ENCODE measurements around the gene ORC6. TPM values are rescaled to one million over a fixed set of nuclear protein-coding genes. Genes with fewer than 3 reads are reported as not detected.

The ORC6 gene
- total RNA-seq, 1 donor from 2014 or later, result 0.78 TPM

DNA sequence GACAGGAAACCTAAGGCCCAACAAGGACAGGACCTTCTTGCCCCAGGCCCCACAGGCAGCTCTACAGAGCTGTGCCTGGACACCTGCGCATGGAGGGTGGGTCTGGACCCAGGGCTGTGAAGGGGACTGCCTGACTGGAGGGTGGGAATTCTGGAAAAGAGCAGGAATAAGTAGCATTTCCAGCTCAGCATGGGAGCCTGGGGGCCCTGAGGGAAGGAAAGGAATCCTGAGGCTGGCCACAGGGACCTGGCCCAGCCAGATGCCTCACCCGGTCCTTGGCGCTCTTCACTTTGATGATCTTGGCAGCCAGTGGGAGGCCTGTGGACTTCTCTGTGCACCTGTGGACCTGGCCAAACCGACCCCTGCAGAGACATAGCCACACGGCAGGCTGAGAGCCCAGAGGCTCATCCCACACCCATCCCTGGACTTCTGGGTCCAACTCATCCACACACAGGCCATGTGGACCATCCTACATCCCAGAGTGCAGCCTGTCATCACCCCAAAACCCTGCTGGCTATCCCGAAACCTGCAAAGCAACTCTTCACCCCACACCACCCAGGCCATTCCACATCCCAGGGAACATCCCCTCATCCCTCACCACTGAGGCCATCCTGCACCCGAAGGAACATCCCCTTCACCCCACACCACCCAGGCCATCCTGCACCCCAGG is 40.0 kb downstream of the ORC6 start:
- H3K27ac ChIP-seq, result no peak overlapping the region
- no peaks in the 10 kb centered on the region for H3K36me3 ChIP-seq
- H3K4me1 ChIP-seq, result no peaks in the 10 kb centered on the region
- H3K9me3 ChIP-seq, result no peaks in the 10 kb centered on the region
- intact Hi-C loops (cut with DNase I), result no loop called here
- no peak overlapping the region for H3K4me3 ChIP-seq
- TF ChIP-seq, protein P1, sequence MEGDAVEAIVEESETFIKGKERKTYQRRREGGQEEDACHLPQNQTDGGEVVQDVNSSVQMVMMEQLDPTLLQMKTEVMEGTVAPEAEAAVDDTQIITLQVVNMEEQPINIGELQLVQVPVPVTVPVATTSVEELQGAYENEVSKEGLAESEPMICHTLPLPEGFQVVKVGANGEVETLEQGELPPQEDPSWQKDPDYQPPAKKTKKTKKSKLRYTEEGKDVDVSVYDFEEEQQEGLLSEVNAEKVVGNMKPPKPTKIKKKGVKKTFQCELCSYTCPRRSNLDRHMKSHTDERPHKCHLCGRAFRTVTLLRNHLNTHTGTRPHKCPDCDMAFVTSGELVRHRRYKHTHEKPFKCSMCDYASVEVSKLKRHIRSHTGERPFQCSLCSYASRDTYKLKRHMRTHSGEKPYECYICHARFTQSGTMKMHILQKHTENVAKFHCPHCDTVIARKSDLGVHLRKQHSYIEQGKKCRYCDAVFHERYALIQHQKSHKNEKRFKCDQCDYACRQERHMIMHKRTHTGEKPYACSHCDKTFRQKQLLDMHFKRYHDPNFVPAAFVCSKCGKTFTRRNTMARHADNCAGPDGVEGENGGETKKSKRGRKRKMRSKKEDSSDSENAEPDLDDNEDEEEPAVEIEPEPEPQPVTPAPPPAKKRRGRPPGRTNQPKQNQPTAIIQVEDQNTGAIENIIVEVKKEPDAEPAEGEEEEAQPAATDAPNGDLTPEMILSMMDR (IDR thresholded peaks at IDR 0.05), result no peak
- no peaks in the 10 kb centered on the region for H3K27me3 ChIP-seq
- ATAC-seq (no peak), DNase-seq (no peak)

DNA sequence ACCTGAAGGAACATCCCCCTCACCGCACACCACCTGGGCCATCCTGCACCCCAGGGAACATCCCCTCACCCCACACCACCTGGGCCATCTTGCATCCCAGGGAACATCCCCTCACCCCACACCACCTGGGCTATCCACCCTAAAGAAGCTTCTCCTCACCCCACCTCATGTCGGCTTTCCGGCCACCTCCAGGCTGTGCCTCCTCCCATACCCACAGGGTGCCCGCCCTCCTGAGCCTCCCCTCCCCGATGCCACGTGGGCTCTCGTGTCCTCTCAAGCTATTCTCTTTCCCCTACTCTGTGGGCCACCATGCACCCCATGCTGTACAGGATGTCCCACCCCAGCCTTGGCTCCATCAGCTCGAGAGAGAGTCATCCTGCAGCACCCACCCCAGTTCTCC is 40.7 kb downstream of the ORC6 start:
- DNase-seq (no peak), ATAC-seq (no peak)
- H3K27me3 ChIP-seq, result no peaks in the 10 kb centered on the region

GRCh38 chr16:46730801-46731690 is 41.6 kb downstream of the ORC6 start:
- Histone ChIP-seq H3K4me3 (no peak overlapping the region), H3K9me3 (no peaks in the 10 kb centered on the region), H3K36me3 (no peaks in the 10 kb centered on the region), H3K27me3 (no peaks in the 10 kb centered on the region), H3K27ac (no peak overlapping the region), H3K4me1 (no peaks in the 10 kb centered on the region)
- TF ChIP-seq, protein P1 (IDR thresholded peaks at IDR 0.05), result no peak
- intact Hi-C loops (cut with DNase I), result no loop called here
- DNase-seq (no peak), ATAC-seq (no peak)

More for the DNA sequence above, 40.7 kb downstream of the ORC6 start:
- Histone ChIP-seq H3K9me3 (no peaks in the 10 kb centered on the region), H3K36me3 (no peaks in the 10 kb centered on the region), H3K27ac (no peak overlapping the region), H3K4me3 (no peak overlapping the region), H3K4me1 (no peaks in the 10 kb centered on the region)
- TF ChIP-seq, protein P1 (IDR thresholded peaks at IDR 0.05), result no peak
- intact Hi-C loops (cut with DNase I), result no loop called here

DNA sequence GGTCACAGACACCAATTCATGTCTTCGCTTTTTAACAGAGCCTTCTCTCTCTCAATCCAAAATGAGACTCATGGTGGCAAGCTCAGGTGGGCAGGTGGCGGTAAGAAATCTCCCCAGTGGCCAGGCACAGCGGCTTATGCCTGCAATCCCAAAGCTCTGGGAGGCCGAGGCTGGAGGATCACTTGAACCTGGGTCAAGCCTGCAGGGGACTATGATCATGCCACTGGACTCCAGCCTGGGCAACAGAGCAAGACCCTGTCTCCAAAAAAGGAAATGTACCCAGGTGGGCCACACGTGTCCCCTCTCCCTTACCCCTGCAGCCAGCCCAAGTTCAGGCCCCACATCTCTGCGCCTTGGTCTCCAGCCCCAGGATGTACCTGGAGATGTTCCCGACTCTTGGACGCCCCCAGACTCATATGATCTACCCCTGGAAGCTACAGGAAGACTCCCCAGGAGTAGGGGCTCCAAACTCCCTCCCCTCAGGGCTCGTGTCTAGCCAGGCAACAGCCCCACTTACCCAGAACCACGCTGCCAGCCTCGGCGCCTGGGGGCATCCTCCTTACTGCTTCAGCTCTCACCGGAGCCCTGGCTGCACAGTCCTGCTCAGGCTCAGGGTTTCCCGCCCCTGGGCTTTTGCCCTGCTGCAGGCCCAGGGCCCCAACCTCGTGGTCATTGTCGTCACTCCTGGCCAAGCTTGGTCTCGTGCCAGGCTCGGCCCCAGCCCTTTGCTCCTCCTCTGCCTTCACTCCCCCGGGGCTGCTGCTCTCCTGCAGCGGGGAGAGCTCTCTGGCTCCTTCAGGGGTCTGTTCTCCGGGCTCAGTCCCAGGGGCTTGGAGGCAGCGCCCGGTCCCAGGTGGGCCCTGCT is 42.5 kb downstream of the ORC6 start:
- Histone ChIP-seq H3K4me3 (no peak overlapping the region), H3K9me3 (no peaks in the 10 kb centered on the region), H3K4me1 (no peaks in the 10 kb centered on the region), H3K27ac (no peak overlapping the region), H3K27me3 (no peaks in the 10 kb centered on the region), H3K36me3 (no peaks in the 10 kb centered on the region)
- TF ChIP-seq, protein P1 (IDR thresholded peaks at IDR 0.05), result no peak
- ATAC-seq (no peak), DNase-seq (no peak)
- intact Hi-C loops (cut with DNase I), result no loop called here

GRCh38 chr16:46732561-46732960 is 43.1 kb downstream of the ORC6 start:
- no peaks in the 10 kb centered on the region for H3K27me3 ChIP-seq
- intact Hi-C loops (cut with DNase I), result no loop called here

More at GRCh38 chr16:46732561-46732960, 43.1 kb downstream of the ORC6 start:
- TF ChIP-seq, protein P1 (IDR thresholded peaks at IDR 0.05), result no peak
- no peak for DNase-seq
- Histone ChIP-seq H3K27ac (no peak overlapping the region), H3K36me3 (no peaks in the 10 kb centered on the region), H3K9me3 (no peaks in the 10 kb centered on the region), H3K4me1 (no peaks in the 10 kb centered on the region), H3K4me3 (no peak overlapping the region)
- ATAC-seq, result no peak

All from upper lobe of right lung (tissue), 1 donor.